Measurements from ENCODE around the gene EPB41L2. TPM values are rescaled to one million over a fixed set of nuclear protein-coding genes. Genes with fewer than 3 reads are reported as not detected.
"Not testable (repeated sequence)": the region's sequence is repeated elsewhere in the genome, so short reads cannot be mapped to it uniquely, and the experiment has no call there.

Gene EPB41L2
- total RNA-seq, 1 donor from 2014 or later: 17.7 TPM

DNA sequence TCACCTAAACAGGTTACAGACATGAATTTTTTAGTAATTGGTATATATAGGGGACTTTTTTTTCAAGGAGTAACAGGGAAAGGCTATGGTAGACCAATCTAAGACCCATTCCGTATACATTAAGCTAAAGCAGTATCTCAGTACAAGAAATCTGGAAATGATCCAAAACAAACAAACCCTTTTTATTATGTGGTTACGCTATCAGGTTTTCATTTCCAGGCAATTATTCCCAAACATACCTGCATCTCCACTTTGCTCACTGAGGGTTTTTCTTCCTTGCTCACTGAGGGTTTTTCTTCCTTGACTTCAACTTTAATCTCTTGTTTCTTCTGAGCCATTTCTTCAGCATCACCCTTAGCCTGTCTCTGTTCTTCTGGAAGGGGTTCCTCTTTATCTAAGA is 107.3 kb downstream of the EPB41L2 start:
- no peak for DNase-seq (ENCODE audit: low spot score)
- H3K9me3 Mint-ChIP-seq: no peaks in the 10 kb centered on the region
- no peaks in the 10 kb centered on the region for H3K27me3 Mint-ChIP-seq (ENCODE audit: insufficient read depth)
- no peaks in the 10 kb centered on the region for H3K36me3 Mint-ChIP-seq (ENCODE audit: low read depth)
- intact Hi-C loops (cut with micrococcal nuclease): no loop called here
- H3K27ac Mint-ChIP-seq: no peak overlapping the region
- no peak overlapping the region for H3K4me3 Mint-ChIP-seq
- no peaks in the 10 kb centered on the region for H3K4me1 Mint-ChIP-seq (ENCODE audit: low read depth)

- H3K27ac Mint-ChIP-seq: no peak overlapping the region
- H3K36me3 Mint-ChIP-seq (ENCODE audit: low read depth): no peaks in the 10 kb centered on the region
- no peak overlapping the region for H3K4me3 Mint-ChIP-seq
- DNase-seq (ENCODE audit: low spot score): no peak
- no peaks in the 10 kb centered on the region for H3K27me3 Mint-ChIP-seq (ENCODE audit: insufficient read depth)
- intact Hi-C loops (cut with micrococcal nuclease): no loop called here
- no peaks in the 10 kb centered on the region for H3K9me3 Mint-ChIP-seq
- no peaks in the 10 kb centered on the region for H3K4me1 Mint-ChIP-seq (ENCODE audit: low read depth)
Measured at GRCh38 chr6:130949553-130949952, 113.5 kb downstream of the EPB41L2 start.

DNA sequence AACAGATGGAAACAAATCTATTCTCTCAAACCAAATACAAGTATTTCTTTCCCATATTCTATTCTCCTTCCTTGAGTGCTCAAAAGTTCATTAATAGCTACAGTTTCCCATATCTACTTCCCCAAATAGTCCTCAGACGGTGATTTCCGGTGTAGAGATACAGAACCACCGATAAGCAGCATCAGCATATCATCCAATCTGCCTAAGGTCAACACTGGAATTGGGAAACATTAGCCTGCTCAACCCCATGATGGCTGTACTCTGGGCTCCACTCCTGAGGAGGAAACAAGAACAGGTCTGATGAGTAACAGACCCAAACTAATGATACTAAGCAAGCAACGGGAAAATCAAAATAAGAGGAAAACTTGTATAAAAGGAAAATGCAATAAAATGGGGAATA is 115.6 kb downstream of the EPB41L2 start:
- no peak overlapping the region for H3K4me3 Mint-ChIP-seq
- intact Hi-C loops (cut with micrococcal nuclease): no loop called here
- no peak overlapping the region for H3K27ac Mint-ChIP-seq
- peaks cover 2% of the 10 kb centered on the region for H3K27me3 Mint-ChIP-seq (ENCODE audit: insufficient read depth)
- no peak for DNase-seq (ENCODE audit: low spot score)
- no peaks in the 10 kb centered on the region for H3K9me3 Mint-ChIP-seq
- H3K4me1 Mint-ChIP-seq (ENCODE audit: low read depth): no peaks in the 10 kb centered on the region
- H3K36me3 Mint-ChIP-seq (ENCODE audit: low read depth): no peaks in the 10 kb centered on the region

GRCh38 chr6:130946076-130946475 is 117.0 kb downstream of the EPB41L2 start:
- Mint-ChIP-seq H3K27me3 (ENCODE audit: insufficient read depth) (peaks cover 2% of the 10 kb centered on the region), H3K4me3 (no peak overlapping the region), H3K27ac (no peak overlapping the region), H3K9me3 (no peaks in the 10 kb centered on the region), H3K4me1 (ENCODE audit: low read depth) (no peaks in the 10 kb centered on the region), H3K36me3 (ENCODE audit: low read depth) (no peaks in the 10 kb centered on the region)
- DNase-seq (ENCODE audit: low spot score): no peak
- intact Hi-C loops (cut with micrococcal nuclease): no loop called here

DNA sequence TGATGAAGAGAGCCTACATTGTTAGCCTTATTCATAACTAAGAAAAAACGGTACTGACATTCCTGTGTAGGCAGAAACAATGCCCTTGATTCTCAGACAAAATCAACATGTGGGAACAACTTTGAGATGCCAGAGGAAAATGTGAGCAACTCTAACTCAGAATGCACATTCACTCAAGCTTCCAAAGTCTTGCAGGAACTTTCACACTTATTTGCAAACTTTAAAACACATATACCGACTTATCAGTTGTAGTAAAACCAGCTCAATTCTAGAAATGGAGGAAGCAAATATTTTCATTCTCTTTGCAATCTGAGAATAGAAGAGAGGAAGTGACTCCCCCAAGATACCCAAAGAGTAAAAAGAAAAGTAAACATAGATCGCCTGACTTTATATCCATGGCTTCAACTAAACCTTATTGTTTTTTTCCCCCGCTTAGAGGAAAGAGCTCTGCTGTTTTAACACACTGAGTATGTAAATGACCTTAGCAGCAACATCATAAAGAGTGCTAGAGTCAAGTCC is 117.6 kb downstream of the EPB41L2 start:
- Mint-ChIP-seq H3K9me3 (no peaks in the 10 kb centered on the region), H3K4me1 (ENCODE audit: low read depth) (no peaks in the 10 kb centered on the region), H3K36me3 (ENCODE audit: low read depth) (no peaks in the 10 kb centered on the region), H3K27ac (no peak overlapping the region), H3K4me3 (no peak overlapping the region), H3K27me3 (ENCODE audit: insufficient read depth) (peaks cover 2% of the 10 kb centered on the region)
- no peak for DNase-seq (ENCODE audit: low spot score)
- intact Hi-C loops (cut with micrococcal nuclease): no loop called here

DNA sequence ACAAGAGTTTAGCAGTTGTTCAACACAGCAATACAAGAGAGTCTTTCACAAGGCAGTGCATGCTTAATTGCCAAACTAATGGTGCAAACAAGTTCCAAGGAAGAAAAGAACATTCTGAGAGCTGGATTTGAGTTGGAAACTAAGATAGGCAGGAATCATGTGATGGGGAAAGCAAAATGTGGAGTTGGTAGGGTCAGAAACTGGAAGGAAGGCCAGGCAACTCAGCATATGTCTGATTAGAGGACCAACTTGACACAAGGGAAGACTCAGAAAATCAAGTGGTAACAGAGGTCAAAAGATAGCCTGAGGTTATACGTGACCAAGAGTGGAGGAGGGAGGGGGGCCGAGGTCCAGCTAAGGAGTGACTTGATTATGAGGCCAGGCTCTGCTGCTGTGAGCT is 118.6 kb downstream of the EPB41L2 start:
- intact Hi-C loops (cut with micrococcal nuclease): no loop called here
- H3K27ac Mint-ChIP-seq: no peak overlapping the region
- no peak overlapping the region for H3K4me3 Mint-ChIP-seq
- no peaks in the 10 kb centered on the region for H3K4me1 Mint-ChIP-seq (ENCODE audit: low read depth)
- no peaks in the 10 kb centered on the region for H3K9me3 Mint-ChIP-seq
- no peak for DNase-seq (ENCODE audit: low spot score)
- no peaks in the 10 kb centered on the region for H3K36me3 Mint-ChIP-seq (ENCODE audit: low read depth)
- H3K27me3 Mint-ChIP-seq (ENCODE audit: insufficient read depth): peaks cover 2% of the 10 kb centered on the region

- intact Hi-C loops (cut with micrococcal nuclease): no loop called here
- Mint-ChIP-seq H3K4me1 (ENCODE audit: low read depth) (no peaks in the 10 kb centered on the region), H3K4me3 (no peak overlapping the region), H3K27me3 (ENCODE audit: insufficient read depth) (peaks cover 2% of the 10 kb centered on the region), H3K36me3 (ENCODE audit: low read depth) (no peaks in the 10 kb centered on the region), H3K27ac (no peak overlapping the region), H3K9me3 (no peaks in the 10 kb centered on the region)
- DNase-seq (ENCODE audit: low spot score): no peak
Measured at GRCh38 chr6:130943738-130944137, 119.3 kb downstream of the EPB41L2 start.

DNA sequence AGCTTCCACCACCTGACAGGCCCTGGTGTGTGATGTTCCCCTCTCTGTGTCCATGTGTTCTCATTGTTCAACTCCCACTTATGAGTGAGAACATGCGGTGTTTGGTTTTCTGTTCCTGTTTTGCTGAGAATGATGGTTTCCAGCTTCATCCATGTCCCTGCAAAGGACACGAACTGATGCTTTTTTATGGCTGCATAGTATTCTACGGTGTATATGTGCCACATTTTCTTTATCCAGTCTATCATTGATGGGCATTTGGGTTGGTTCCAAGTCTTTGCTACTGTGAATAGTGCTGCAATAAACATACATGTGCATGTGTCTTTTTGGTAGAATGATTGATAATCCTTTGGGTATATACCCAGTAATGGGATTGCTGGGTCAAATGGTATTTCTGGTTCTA is 120.3 kb downstream of the EPB41L2 start:
- H3K36me3 Mint-ChIP-seq (ENCODE audit: low read depth); H3K27me3 Mint-ChIP-seq (ENCODE audit: insufficient read depth); DNase-seq (ENCODE audit: low spot score); intact Hi-C loops (cut with micrococcal nuclease); H3K4me3 Mint-ChIP-seq; H3K27ac Mint-ChIP-seq; H3K9me3 Mint-ChIP-seq; H3K4me1 Mint-ChIP-seq (ENCODE audit: low read depth): not testable (repeated sequence)

DNA sequence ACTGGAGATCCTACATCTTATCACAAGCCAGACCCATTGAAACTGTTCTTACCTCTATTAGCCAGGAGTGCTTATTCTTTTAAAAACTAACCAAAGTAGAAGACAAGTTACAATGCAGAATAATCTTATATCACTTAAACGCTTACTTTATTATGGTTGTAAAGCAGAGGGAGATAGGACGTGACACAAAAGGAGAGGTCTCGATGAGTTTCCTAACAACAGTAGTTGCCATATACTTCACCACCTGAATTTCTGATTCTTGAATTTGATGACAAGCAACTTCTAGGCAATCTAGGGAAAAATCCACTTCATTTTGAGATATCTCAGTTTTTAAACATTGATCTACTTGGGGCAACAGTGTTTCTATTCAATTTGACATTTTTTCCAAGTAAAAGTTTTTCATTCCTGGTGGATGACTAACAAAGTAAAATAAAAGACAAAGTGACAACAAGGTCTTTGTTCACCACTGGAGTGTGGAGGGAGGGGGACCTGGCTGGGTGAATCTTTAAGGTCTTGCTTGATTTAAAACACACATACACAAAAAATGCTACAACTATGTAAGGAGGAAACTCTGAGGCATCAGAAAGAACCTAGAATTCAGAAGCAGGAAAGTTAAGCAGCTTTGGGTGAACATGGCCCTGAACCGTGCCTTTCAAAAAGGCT is 125.0 kb downstream of the EPB41L2 start:
- no peak for DNase-seq (ENCODE audit: low spot score)
- Mint-ChIP-seq H3K4me1 (ENCODE audit: low read depth) (no peaks in the 10 kb centered on the region), H3K27ac (no peak overlapping the region), H3K9me3 (no peaks in the 10 kb centered on the region), H3K4me3 (no peak overlapping the region), H3K27me3 (ENCODE audit: insufficient read depth) (peaks cover 4% of the 10 kb centered on the region), H3K36me3 (ENCODE audit: low read depth) (no peaks in the 10 kb centered on the region)
- intact Hi-C loops (cut with micrococcal nuclease): no loop called here

- peaks cover 4% of the 10 kb centered on the region for H3K27me3 Mint-ChIP-seq (ENCODE audit: insufficient read depth)
- intact Hi-C loops (cut with micrococcal nuclease): no loop called here
- no peak overlapping the region for H3K27ac Mint-ChIP-seq
Measured at GRCh38 chr6:130936933-130937332, 126.1 kb downstream of the EPB41L2 start.

DNA sequence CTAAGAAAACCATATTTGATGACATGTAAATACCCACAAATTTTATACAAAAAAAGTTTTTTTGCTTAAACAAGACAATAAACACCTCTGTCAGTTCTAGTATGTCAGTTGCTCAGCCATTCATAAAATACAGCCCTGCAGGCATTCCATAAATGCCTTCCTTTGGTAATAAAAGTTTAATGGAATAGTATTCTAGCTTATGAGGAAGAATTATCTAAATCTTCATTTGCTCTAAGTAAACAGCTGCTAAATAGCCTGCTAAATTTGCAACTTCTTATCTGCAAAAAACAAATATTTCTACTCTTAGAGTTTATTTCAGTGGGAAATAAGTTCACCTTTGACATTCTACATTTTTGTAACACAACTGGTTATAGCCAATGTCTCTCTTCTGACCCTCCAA is 127.1 kb downstream of the EPB41L2 start:
- Mint-ChIP-seq H3K4me1 (ENCODE audit: low read depth) (no peaks in the 10 kb centered on the region), H3K27ac (no peak overlapping the region), H3K27me3 (ENCODE audit: insufficient read depth) (peaks cover 4% of the 10 kb centered on the region), H3K36me3 (ENCODE audit: low read depth) (no peaks in the 10 kb centered on the region), H3K9me3 (no peaks in the 10 kb centered on the region), H3K4me3 (no peak overlapping the region)
- no peak for DNase-seq (ENCODE audit: low spot score)
- intact Hi-C loops (cut with micrococcal nuclease): no loop called here

More at GRCh38 chr6:130936933-130937332, 126.1 kb downstream of the EPB41L2 start:
- H3K36me3 Mint-ChIP-seq (ENCODE audit: low read depth): no peaks in the 10 kb centered on the region
- no peaks in the 10 kb centered on the region for H3K4me1 Mint-ChIP-seq (ENCODE audit: low read depth)
- H3K9me3 Mint-ChIP-seq: no peaks in the 10 kb centered on the region
- H3K4me3 Mint-ChIP-seq: no peak overlapping the region
- no peak for DNase-seq (ENCODE audit: low spot score)

DNA sequence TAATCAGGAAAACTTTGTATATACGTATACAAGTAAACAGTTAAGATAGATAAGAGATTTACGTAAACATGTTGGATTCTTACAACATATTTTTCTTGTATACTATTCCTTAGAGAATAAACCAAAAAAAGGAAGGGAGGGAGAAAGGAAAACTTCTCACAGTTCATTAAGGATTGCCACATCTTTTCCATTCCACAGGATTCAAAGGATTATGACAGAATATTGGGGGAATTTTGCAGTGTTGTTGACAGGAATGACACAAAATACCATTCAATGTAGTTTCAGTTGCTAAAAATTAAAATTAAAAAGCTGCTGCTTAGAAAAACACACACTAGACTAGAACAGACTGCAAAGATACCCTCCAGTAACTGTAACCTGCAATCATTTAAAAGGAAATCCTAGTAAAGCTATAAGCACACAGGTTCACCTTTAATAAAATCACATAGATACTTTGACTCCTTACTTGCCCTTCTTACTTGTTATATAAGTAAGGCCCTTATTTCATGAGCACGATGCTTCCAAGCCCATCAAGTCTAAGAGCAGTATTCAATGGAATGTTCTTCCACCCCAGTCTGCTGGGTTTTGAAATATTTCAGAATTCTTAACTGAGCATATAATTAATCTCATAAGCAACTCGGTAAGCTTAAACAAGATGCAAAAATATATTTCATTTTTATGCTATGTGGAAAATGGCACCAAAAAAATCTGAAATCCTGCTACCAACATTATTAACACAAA is 128.0 kb downstream of the EPB41L2 start:
- intact Hi-C loops (cut with micrococcal nuclease): no loop called here
- no peaks in the 10 kb centered on the region for H3K36me3 Mint-ChIP-seq (ENCODE audit: low read depth)
- H3K4me1 Mint-ChIP-seq (ENCODE audit: low read depth): no peaks in the 10 kb centered on the region
- no peaks in the 10 kb centered on the region for H3K9me3 Mint-ChIP-seq
- H3K27me3 Mint-ChIP-seq (ENCODE audit: insufficient read depth): peaks cover 4% of the 10 kb centered on the region
- DNase-seq (ENCODE audit: low spot score): no peak
- H3K27ac Mint-ChIP-seq: no peak overlapping the region
- no peak overlapping the region for H3K4me3 Mint-ChIP-seq

- peaks cover 4% of the 10 kb centered on the region for H3K27me3 Mint-ChIP-seq (ENCODE audit: insufficient read depth)
- DNase-seq (ENCODE audit: low spot score): no peak
- intact Hi-C loops (cut with micrococcal nuclease): no loop called here
- H3K4me1 Mint-ChIP-seq (ENCODE audit: low read depth): no peaks in the 10 kb centered on the region
- H3K9me3 Mint-ChIP-seq: no peaks in the 10 kb centered on the region
- no peaks in the 10 kb centered on the region for H3K36me3 Mint-ChIP-seq (ENCODE audit: low read depth)
- no peak overlapping the region for H3K4me3 Mint-ChIP-seq
- no peak overlapping the region for H3K27ac Mint-ChIP-seq
Measured at GRCh38 chr6:130933712-130934200, 129.3 kb downstream of the EPB41L2 start.
